PFSK-1 (cell line): ENCODE measurements around the gene RNF5.

Source experiments
- FOXP2 ChIP-seq: optimal IDR thresholded peaks from 2 replicates; pipeline ENCODE3; 2011; ENCODE audit warnings: borderline replicate concordance, control low read depth, inconsistent platforms; ENCODE audit not compliant: insufficient read depth; ENCODE audit errors: extremely low read length, extremely low read depth
- POLR2AphosphoS5 ChIP-seq: IDR thresholded peaks from 2 replicates; pipeline ENCODE4 v1.6.1; 2012; ENCODE audit warnings: low read depth, mild to moderate bottlenecking, control low read depth, low read length, moderate library complexity
- REST ChIP-seq, 2 experiments: IDR thresholded peaks; 2 replicates each; pipeline versions ENCODE4 v1.6.1 to v1.8.0; 2011 to 2012; ENCODE audit warnings: low read depth in 2 of 2, low read length in 2 of 2, control low read depth in 1 of 2, inconsistent platforms in 1 of 2, mild to moderate bottlenecking in 1 of 2, moderate library complexity in 1 of 2; ENCODE audit not compliant: insufficient read depth in 1 of 2
- SIN3A ChIP-seq: IDR thresholded peaks from 2 replicates; pipeline ENCODE4 v1.6.1; 2012; ENCODE audit warnings: mild to moderate bottlenecking, low read length, moderate library complexity, borderline replicate concordance; ENCODE audit not compliant: insufficient read depth
- TAF1 ChIP-seq: IDR thresholded peaks from 2 replicates; pipeline ENCODE4 v1.6.1; 2012; ENCODE audit warnings: low read length, control low read depth, borderline replicate concordance; ENCODE audit not compliant: insufficient read depth

RNF5 gene

GRCh38 chr6:32223258-32224235 is 45.3 kb downstream of the RNF5 start, which contains the start of gene NOTCH4:
Gene NOTCH4, minus strand, starts transcription at chr6:32224067. Its CDS starts 139 bp downstream, at chr6:32223928.
- TF ChIP-seq SIN3A (no peak), FOXP2 (peak; percentile 12)

- TF ChIP-seq FOXP2, result no peak
- TF ChIP-seq SIN3A, result no peak
- no peak for TF ChIP-seq REST (IDR thresholded peaks at IDR 0.05; ENCODE audit: insufficient read depth in 1 of 2, low read depth in 2 of 2, low read length in 2 of 2)
- TF ChIP-seq POLR2AphosphoS5, result no peak
- TF ChIP-seq TAF1, result no peak
Observed at GRCh38 chr6:32224696-32225095, 46.5 kb downstream of the RNF5 start.

- TF ChIP-seq POLR2AphosphoS5, result no peak
- TF ChIP-seq FOXP2, result no peak
- no peak for TF ChIP-seq REST (IDR thresholded peaks at IDR 0.05; ENCODE audit: insufficient read depth in 1 of 2, low read depth in 2 of 2, low read length in 2 of 2)
- no peak for TF ChIP-seq SIN3A
- TF ChIP-seq TAF1, result no peak
Observed at GRCh38 chr6:32226434-32226833, 48.2 kb downstream of the RNF5 start.
